ENCODE measurements around the gene GPR63.

GPR63 gene

DNA sequence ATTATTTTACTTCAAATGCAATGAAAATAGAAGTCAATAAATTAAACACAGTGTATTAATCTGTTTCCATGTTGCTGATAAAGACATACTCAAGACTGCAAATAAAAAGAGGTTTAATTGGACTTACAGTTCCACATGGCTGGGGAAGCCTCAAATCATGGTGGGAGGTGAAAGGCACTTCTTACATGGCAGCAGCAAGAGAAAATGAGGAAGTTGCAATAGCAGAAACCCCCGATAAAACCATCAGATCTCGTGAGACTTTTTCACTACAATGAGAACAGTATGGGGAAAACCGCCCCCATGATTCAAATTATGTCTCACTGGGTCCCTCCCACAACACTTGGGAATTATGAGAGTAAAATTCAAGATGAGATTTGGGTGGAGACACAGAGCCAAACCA lies 82.2 kb downstream of the GPR63 start:
- no peak for TF ChIP-seq POLR2A (IDR thresholded peaks at IDR 0.05; ENCODE audit: extremely low read depth, insufficient read length)
- TF ChIP-seq CTCF (IDR thresholded peaks at IDR 0.05; ENCODE audit: low read depth, low read length): no peak
- TF ChIP-seq MYC (IDR thresholded peaks at IDR 0.05; ENCODE audit: low read depth, low read length): no peak
- no peak for TF ChIP-seq MAX (IDR thresholded peaks at IDR 0.05; ENCODE audit: low read depth, low read length)
- DNase-seq (ENCODE audit: low read depth): peak; percentile 18
- H3K4me3 ChIP-seq (ENCODE audit: low read depth, low read length): no peak overlapping the region

GRCh38 chr6:96749891-96750290 lies 87.4 kb downstream of the GPR63 start:
- no peak for DNase-seq (ENCODE audit: low read depth)
- TF ChIP-seq CTCF (IDR thresholded peaks at IDR 0.05; ENCODE audit: low read depth, low read length) (no peak), POLR2A (IDR thresholded peaks at IDR 0.05; ENCODE audit: extremely low read depth, insufficient read length) (no peak), MYC (IDR thresholded peaks at IDR 0.05; ENCODE audit: low read depth, low read length) (no peak), MAX (IDR thresholded peaks at IDR 0.05; ENCODE audit: low read depth, low read length) (no peak)
- H3K4me3 ChIP-seq (ENCODE audit: low read depth, low read length): no peak overlapping the region

Measured in NB4 (cell line).